ENCODE data around the gene RANBP1.
"Not testable (repeated sequence)": the region's sequence is repeated elsewhere in the genome, so short reads cannot be mapped to it uniquely, and the experiment has no call there.

RANBP1 gene

DNA sequence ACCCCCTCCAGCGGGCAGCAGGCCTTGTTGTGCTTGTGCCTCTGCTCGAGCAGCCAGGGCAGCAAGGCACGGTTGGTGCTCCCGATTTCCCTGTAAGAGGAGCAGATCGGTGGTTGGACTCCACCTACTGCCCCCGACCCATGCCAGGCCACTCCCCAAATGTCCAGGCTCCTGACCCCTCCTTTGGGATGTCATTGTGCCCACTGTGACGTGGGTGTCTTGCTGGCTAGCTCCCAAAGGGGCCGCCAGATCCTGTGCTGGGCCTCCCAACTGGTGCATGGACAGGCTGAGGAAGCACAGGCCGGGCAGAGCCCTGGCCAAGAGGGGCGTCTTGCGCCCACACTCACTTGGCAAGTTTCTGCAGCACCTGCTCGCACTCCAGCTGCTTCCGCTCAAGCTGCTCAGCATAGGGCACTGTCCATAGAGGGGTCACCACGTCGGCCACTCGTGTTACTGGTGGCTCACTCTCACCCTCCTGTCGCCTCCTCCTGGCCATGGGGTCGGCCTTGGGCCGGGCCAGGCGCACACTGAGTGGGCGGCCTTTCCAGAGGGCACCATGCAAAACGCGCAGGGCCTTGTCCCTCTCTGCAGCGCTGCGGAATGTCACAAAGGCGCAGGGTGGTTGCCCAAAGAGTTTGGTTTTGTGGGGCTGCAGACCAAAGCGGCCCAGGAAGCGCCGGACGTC lies at the start of gene RANBP1:
Gene RANBP1 (plus strand): TSS at position 414 of the 685 bp plus-strand sequence. CDS start 81 bp downstream, at position 495.
- no peak for DNase-seq

DNA sequence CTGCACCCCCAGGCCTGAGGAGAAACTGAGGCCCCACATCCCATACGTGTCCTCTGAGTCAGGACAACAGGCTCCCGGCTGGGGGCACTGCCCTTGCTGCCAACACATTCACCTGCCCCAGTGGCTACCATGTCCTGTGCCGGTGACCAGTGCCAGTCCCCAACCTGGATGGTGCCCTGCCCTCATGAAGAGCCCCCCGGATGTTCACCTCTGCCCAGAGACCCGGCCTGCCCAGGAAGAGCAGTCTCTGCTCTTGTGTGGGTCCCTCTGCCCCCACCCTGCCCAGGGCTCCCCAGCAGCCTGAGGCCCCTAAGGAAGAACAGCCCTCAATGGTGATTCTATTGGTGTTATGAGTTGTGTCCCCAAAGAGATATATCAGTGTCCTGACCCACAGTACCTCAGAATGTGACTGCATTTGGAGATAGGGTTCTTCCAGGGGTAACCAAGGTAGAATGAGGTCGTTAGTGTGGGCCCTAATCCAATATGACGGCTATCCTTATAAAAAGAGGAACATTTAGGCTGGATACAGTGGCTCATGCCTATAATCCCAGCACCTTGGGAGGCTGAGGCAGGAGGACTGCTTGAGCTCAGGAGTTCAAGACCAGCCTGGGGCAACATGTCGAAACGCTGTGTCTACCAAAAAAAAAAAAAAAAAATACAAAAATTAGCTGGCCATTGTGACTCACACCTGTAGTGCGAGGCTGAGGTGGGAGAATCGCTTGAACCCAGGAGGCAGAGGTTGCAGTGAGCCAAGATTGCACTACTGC lies 49.1 kb upstream of the RANBP1 start:
- DNase-seq, result no peak

DNA sequence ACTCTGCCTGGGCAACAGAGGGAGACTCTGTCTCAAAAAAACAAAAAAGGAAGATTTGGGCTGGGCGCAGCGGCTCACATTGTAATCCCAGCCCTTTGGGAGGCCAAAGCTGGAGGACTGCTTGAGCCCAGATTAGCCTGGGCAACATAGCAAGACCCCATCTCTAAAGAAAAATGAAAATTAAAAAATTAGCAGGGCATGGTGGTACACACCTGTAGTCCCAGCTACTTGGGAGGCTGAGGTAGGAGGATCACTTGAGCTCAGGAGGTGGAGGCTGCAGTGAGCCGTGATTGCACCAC lies 48.6 kb upstream of the RANBP1 start:
- not testable (repeated sequence) for DNase-seq

DNA sequence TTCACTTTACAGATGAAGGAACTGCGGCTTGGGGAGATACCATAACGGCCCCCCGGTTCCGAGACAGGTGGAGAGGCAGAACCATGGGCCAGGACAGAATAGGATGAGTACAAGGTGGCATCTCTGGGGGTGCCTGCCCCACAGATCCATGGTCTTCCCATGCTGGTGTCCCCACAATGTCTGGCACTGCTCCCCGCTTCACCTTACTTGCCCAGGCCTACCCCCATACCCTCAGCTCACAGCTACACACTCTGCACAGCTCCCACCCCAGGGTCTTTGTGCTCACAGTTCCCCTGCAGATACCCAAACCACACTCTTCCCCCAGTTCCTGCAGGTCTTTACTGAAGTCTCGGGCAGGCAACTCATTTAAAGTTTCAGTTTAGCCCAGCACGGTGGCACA lies 47.3 kb upstream of the RANBP1 start:
- DNase-seq, result no peak

DNA sequence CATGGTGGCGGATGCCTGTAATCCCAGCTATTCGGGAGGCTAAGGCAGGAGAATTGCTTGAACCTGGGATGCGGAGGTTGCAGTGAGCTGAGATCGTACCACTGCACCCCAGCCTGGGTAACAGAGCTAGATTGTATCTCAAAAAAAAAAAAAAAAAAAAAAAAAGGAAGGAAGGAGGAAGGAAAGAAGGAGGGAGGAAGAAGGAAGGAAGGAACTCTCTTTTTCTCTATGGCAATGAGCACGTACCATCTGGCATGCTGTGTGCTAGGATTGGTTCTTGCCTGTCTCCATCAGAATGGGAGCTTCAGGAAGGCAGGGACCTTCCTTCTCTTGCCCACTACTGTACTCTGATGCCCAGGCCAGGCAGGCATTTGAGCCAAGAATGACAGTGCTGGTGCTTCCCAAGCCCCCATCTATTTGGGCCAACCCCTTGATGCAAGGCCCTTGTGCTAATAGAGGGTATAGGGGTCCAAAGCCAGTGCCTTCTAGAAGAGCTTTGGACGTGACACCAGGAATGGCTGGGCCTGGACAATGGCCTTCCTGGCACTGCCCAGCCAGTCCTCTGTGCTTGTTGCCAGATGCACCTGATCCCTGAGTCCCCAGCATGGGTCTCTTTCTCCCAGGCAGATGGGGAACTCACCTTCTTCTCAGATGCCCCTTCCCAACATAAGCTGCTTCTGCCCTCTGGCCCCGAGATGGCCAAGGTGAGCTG lies 46.4 kb upstream of the RANBP1 start:
- DNase-seq, result no peak

DNA sequence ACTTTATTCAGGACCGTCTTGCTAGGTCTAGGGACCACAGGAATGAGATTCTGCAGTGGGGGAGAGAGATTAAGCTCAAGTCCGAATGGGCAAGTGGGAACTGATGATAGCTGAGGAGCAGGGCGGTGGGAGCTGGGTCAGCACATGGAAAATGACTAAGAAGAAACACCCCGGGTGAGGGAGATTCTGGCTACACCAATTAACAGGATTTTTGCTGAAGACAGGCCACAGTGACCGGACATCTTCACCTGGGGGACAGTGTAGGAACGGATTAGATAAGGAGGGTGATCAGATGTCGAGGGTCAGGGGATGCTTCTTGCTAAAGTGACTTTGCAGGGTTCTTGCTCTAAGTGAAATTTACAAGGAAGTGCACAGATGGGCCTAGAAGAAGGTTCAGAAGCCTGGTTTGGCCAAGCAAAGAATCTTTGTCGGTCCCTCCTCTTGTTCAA lies 44.4 kb upstream of the RANBP1 start:
- no peak for DNase-seq

DNA sequence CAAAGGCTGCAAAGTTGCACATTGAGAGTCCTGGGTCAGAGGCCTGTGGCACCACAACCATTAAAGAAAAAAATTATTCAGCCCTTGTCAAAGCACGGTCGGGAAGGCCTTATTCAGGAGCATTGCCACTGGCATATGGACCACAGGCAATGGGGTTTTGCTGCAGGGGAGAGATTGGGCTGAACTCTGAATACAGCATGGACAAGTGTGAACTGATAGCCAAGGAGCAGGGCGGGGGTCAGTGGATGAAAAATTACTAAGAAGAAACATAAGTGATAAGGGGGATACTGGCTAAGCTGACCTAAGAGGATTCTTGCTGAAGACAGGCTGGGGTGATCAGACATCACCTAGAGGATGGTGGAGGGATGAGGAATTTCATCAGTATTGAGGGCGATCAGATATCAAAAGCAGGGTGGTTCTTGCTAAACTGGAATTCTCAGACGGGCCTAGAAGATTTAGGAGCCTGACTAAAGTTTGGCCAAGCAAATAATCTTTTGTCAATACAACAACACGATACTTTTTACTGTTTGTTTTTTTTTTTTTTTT lies 39.2 kb upstream of the RANBP1 start:
- no peak for DNase-seq

DNA sequence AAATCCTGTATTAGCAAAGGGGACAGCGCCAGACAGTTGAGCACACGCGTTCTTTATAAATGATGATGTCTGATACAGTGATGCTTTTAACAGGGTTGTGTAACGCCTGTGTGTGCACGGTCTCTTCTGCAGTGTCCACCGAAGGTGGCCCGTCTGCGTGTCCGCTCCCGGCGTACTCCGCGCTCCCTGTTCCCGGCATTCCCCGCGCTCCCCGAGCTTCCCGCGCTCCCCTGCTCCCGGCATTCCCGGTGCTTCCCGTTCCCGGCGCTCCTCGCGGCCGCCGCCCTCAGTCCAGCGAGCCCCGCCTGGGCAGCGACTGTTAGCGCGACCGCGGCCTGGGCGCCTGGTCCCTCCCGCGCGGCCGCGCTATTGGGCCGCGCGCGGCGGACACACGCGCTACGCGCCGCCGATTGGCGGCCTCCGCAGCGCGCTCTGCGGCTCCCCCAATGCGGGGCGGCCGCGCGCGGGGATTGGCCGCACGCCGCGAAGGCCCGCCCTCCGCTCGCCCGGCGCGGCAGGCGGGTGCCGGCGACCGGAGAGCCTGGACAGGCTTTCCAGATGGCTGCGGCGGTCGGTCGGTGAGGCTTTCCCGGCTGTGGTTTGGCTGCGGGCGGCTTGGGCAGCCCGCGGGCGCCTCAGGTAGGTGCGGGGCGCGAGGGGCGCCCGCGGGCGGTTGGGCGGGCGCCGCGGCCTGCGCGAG lies 36.0 kb upstream of the RANBP1 start, which contains the start of gene DGCR8:
Gene DGCR8 (plus strand): TSS at position 497 of the 700 bp plus-strand sequence. CDS start 5,723 bp downstream, outside the sequence.
- DNase-seq, result peak; percentile 74

DNA sequence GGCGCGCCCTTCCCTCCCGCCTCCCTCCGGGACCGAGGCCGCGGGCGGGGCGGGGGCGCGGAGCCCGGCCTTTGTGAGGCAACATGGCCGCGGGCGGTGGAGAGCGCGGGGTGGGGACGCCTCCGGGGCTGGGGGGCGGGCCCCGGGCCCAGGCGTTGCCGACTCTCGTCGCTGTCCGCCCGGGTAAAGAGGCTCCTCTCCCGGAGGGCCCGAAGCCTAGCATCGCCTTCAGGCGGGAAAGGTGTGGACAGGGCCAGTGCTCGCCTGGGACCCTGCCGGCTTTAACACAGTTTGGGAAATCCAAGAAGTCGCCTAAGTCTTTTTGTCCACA lies 35.5 kb upstream of the RANBP1 start:
- DNase-seq, result peak; percentile 58

DNA sequence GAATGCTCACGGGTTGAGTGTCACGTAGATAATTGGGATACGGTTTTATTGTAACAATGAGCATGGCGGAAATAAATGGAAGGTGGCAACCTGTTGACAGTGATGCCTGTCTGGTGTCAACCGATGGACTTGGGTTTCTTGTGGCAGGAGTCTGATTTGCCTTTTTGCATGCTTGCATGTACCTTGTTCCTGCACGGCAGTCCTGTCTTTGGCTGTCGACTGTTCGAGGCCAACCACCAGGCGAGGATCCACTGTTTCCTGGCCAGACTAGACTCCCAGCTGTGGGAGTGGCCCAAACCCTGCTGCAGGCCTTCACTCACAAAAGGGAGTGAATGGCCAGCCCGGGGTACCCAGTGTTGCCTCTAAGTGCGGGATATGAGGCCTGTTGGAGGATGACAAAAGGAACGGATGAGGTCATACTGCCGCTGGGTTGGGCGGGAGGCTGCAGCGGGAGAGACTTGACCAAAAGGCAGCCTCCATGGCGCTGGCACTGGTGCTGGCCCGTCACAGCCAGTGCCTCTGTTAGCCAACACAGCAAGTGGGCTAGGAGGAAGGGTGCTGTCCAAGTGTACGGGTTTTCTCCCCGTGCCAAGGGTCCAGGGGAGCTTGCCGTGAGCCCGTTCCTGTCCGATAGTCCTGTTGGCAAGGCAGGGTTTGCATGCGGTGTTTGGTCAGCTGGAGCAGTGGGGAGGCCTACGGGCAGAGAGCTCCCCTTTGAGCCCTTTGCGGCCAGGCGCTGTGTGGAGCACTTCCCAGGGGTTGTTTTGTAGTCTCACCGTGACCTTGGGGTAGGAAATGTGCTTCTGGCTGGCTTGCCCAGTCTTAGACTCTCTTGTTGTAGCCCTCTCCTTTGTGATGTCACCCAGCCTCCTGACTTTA lies 34.9 kb upstream of the RANBP1 start:
- peak; percentile 6 for DNase-seq

DNA sequence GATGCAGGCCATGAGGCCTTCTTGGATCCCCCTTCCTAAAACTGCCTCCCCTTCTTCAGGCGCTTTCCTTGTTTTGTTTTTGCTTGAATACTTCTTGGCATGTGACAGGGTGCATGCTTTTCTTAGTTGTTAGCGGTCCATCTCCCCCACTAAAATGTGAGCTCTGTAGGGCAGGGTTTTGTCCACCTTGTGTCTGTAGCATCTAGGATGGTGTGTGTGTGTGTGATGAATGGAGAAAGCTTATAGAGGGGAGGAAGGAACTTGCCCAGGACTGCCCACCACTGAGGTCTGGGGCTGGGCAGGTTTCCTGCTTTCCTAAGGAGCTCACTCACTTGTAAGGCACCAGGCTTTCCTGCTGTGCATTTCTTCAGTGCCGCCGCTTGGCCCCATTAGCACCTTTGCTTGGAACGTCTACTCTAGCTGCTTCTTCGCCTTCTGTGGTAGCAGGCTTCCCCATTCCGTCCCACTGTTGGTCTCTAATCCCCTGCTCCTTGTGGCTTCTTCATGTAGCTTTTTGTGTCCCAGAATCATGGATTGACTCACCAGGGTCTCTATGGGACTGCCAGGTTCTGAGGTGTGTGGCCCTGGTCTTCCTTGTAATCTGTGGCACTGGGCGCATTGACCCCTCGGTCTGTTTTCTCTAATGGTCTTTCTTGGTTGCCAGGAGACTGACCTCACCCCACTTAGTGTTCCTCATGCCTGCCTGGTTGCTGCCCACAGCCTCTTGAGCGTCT lies 32.6 kb upstream of the RANBP1 start:
- DNase-seq, result no peak

DNA sequence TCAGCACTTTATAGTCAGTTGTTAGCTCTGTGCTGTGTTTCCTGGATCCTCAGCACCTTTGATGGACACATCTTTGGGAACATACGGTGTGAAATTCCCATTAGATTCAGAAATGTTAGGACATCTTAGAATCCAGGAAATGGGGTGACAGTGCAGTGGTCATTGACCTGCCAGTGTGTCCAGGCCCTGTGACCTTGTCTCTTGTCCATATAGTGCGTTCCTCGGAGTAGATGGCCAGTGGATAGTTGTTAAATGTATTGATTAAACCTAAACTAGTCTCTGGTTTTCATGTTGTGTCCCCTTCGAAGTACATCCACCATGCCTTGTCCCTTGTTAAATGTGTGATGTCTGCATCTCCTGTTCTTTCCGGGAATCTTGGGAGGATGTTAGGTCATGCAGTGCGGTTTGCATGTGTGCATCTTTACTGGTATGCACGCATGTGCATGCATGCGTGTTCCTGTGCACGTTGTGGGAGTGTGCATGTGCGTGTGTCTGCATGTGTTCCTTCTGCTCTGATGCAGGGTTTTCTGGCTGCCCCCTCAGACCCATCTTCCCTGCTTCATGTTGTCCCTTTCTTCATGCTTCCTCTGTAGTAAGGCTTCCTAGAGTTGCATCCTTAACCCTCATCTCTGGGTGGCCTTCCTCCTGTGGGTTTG lies 31.9 kb upstream of the RANBP1 start:
- DNase-seq, result no peak

DNA sequence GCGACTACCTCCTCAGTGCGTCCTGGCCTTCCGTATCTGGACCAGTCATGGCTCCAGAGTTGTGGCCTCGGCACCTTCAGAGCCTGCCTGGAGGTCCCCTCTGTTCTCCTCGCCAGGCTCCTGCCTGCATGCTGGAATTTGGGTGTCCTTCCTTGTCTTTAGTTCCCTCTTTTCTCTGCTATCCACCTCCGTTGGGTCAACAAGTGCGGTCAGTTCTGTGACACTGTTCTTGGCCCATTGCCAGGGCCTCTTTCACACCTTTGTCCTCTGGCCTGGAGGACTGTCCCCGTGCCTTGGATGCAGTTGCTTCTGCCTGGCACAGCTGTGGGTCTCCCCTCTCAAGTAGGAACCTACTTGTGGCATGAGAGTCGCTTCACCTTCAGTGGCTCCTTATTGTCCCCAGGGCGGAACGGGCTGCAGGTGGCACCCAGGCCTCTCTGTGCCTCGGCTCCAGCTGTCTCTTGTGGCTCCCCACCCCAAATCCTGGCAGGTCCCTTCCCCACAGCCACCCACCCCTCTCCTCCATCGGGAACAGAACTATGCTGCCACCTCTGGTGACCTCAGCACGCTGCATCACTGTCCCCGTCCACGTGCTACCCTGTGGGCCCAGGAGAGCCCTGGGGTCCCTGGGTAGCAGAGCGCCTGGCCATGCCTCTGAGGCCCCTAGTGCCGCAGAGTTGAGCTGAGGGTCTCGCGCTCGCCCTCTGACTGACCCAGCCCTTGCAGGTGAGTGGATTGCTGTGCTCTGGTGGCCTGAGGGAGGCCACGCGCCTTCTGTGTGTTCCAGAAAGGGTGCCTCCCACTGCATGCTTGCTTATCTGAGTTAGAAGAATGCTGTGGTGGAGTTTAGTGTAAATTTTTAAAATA lies 31.1 kb upstream of the RANBP1 start:
- no peak for DNase-seq

DNA sequence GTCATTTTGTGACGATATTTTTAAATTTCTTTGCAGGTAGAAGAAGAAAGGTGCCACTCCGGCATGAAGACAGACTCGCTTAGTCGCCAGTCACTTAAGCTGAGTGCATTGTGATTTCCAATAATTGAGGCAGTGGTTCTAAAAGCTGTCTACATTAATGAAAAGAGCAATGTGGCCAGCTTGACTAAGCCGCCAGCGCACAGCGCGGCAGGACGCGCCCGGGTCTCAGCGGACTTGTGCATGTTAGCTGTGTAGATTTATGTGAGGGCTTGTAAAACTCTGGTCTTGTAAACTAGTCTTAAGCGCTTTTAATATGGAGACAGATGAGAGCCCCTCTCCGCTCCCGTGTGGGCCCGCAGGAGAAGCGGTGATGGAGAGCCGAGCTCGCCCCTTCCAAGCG lies 30.3 kb upstream of the RANBP1 start:
- DNase-seq, result no peak

DNA sequence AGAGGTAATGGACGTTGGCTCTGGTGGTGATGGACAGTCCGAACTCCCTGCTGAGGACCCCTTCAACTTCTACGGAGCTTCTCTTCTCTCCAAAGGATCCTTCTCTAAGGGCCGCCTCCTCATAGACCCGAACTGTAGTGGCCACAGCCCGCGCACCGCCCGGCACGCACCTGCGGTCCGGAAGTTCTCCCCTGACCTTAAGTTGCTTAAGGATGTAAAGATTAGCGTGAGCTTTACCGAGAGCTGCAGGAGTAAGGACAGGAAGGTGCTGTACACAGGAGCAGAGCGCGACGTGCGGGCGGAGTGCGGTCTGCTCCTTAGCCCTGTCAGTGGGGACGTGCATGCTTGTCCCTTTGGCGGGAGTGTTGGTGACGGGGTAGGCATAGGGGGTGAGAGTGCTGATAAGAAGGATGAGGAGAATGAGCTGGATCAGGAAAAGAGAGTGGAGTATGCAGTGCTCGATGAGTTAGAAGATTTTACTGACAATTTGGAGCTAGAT lies 29.8 kb upstream of the RANBP1 start:
- DNase-seq, result no peak

DNA sequence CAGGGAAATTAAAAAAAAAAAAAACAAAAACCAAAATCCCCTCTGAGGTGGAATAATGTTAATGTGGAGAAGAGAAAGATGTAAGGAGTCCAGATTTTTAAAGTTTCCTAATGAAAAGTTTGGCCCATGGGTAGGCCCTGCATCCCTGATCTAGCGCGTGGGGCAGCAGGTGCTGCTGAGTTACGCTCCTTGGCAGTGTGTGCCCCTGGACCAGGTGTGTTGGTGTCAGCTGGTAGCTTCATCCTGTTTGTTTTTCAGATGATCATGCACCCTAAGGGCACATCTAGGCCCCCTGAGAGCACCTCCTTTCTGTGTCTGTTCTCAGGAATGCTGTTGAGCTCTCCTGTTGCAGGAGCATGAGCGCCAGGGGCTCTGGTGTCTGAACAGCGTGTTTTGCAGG lies 29.1 kb upstream of the RANBP1 start:
- no peak for DNase-seq

DNA sequence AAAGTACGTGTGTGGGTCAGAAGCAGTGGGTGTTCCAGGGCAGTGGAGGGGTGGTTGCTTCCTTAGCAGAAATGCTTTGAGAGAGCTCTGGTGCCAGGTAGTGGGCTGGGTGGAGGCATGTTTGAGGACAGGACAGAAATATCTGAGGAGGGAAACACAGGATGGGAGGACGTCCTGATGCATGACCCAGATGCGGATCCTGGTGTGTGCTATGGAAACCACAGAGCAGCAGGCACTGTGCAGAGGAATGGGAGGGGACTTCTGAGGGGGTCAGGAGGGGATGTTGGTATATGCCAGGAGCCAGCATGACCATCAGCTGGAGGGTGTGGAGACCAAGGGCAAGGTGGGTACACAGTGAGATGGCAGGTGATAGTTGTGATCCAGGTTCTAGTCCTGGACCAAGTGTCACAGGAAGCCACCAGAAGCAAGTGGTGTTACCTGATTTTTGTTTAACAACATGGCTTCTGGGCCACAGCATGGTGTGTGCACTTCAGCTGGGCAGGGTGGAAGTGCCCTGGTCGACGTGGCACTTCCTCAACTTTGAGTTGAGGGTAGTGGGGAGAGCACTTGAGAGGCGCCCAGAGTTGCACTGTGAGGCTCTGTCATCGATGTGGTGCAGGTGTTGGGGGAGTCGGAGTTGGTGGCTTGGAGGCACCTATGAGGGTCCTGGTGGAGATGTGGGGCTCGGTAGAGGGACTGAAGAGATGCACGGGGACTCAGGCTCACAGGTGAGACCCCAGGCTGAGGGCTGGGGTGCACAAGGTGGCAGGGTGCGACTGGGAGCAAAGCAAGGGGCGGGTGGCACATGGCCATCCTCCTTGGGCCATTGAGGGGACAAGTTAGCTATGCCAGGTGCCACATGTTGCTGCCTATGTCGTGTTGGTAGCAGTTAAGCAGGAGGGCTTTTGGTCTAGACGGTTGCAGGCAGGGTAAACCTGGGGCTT lies 28.3 kb upstream of the RANBP1 start:
- DNase-seq, result no peak

DNA sequence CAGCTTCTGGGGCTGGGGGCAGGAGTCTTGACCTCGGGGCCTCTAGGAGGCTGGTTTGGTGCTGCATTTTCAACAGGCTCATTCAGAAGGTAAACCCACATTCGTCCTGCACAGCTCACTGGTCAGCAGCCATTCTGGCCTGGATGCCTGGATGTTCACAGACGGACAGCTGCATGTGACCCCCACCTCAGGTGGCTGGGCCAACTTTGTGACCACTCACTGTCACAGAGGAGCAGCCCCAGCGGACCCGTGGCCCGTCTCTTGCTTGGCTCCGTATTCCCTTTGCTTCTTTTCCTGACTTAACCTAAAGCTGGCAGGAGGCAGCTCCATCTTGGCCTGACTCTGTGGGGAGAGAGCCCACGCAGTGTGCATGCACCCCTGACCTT lies 27.6 kb upstream of the RANBP1 start:
- DNase-seq, result no peak

Measured in RPMI8226 (cell line).